Inflammatory macrophage treated with lipopolysaccharide for 4 hours (primary cell): Measurements from ENCODE around the gene CDKL1.

Experiments used
- DNase-seq: peaks from one replicate; pipeline ENCODE4 v3.0.0-alpha.2; 2020

CDKL1 gene

DNA sequence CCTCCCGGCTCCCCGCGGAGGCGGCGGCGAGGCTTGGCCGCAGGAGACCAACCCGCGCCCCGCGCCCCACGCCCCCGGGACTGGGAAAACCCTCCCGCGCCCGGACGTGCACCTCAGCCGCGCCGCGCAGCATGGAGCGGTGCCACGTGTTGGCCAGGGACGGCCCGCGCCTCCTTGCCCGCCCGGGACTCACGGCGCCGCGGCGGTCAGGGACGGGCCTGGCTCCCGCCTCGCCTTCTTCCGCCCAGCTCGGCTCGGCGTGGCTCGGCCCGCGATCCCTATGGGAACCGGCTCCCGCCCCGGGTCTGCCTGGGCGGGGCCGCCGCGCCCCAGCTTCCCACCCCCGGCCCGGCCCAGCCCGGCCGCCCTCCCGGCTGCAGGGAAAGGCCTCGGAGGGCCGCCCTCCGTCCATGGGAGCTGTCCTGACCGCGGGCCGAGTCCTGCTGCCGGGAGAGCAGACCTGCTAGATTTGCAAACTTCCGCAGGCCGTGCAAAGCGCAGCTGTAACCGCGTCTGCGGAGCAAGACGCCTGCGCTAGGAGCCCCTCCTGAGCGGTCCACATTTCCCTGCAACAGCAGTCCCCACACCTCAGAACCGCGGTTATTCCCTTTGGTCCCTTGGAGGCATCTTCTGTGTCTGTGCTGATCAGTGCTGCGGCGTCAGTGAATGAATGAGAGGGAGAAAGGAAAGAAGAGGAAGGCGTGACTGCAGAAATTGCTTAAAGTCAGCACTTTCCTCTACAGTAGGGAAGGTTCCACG, at the start of gene CDKL1:
Gene CDKL1 (minus strand): TSS at position 251 of the 759 bp plus-strand sequence. CDS start 1,013 bp downstream, outside the sequence.
- DNase-seq: peak; percentile 49

- no peak for DNase-seq
Measured at GRCh38 chr14:50434528-50434927, 37.8 kb upstream of the CDKL1 start.

DNA sequence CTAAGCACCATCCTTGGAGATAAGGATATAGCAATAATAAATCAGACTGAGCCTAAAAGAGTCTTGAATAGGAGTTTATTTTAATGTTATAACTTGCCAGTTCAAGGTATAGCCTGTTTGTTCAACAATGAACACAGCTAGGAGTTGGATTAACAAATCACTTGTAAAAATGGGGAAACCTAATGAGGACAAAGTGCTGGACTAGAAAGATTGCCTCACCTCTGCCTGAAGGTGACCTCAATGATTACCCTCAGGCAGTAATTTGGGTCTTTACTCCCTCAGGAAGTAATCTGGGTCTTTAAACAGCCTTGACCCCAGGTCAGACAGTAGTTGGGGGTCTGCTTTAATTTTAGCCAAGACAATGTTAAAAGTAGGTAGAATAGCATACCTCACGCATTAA, 35.5 kb upstream of the CDKL1 start:
- no peak for DNase-seq

GRCh38 chr14:50425816-50426215, 29.1 kb upstream of the CDKL1 start:
- no peak for DNase-seq

- no peak for DNase-seq
Measured at GRCh38 chr14:50425105-50425504, 28.4 kb upstream of the CDKL1 start.

GRCh38 chr14:50423529-50423928, 26.8 kb upstream of the CDKL1 start:
- no peak for DNase-seq

GRCh38 chr14:50421499-50421898, 24.8 kb upstream of the CDKL1 start:
- no peak for DNase-seq

DNA sequence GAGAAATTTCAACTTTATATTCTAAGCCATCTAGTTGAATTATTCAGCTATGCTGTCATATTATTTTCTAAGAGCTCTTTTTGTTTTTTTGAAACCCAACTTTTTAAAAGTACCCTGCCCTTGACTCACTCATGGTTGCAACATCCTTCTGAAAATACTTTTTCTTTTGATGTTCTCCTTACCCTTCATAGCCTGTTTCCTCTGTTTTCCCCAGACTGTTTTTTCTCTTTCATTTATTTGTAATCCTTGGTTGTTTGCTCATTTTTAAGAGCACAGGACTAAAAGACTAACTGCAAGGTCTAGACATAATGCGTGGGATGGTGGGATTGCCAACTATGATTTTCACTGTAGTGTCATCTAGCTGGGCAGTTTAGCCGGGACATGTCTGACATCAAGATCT, 21.2 kb upstream of the CDKL1 start:
- DNase-seq: peak; percentile 16

- DNase-seq: no peak
Measured at GRCh38 chr14:50410921-50411320, 14.2 kb upstream of the CDKL1 start.

DNA sequence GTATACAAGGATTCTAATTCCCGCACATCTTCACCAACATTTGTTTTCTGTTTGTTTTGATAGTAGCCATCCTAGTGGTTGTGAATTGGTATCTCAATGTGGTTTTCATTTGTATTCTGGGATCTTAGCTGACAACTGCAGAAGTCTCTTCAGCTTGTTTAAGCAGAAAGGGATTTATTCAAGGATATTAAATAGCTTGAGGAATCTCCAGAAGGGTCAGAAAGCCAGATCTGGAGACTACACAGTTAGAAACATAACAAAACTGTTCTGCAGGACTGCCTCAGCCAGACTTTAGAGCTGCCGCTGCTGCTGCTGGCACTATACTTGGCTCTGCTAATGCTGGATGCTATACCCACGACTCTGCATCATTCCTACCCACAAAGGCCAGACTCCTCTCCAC, 13.4 kb upstream of the CDKL1 start:
- no peak for DNase-seq

GRCh38 chr14:50407111-50407812, 10.6 kb upstream of the CDKL1 start:
- no peak for DNase-seq

DNA sequence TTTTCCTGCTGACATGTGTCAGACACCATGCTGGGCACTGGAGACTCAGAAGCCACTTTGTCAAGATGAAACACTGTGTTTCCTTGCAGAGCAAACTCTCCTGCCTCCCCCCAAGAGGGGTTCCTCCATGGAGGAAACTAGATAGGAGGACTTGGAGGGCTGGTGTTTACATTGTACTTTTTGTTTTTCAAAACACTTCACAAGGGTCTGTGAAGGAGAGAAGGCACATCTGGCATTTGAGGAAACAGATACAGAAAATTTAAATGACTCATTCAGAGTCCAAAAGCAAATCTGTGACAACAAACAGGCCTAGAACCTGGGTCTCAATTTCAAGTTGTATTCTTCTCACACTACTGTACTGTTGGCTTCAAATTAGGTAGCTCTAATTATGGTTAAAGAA, 6.7 kb upstream of the CDKL1 start:
- no peak for DNase-seq

- no peak for DNase-seq
Measured at GRCh38 chr14:50402965-50403364, 6.3 kb upstream of the CDKL1 start.

DNA sequence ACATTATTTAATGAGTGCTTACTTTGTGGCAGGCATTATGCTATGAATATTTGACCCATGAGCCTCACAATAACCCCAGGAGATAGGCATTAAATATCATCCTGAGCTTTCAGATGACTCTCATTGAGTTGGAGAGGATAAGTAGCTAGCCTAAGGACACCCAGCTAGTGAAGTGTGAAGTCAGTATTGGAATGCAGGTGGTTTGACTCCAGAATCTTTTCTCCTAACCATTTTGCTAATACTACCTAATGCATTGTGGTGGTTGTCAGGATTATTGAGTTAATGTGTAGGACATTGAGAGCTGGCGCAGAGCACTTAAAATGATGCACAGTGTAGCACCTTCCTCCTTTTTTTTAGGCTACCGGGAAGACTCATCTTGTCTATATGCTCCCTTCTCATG, 3.8 kb upstream of the CDKL1 start:
- DNase-seq: no peak

- DNase-seq: no peak
Measured at GRCh38 chr14:50399251-50400032, 2.8 kb upstream of the CDKL1 start.

- no peak for DNase-seq
Measured at GRCh38 chr14:50398189-50398580, 1.5 kb upstream of the CDKL1 start.

GRCh38 chr14:50397390-50398188, 908 bp upstream of the CDKL1 start:
- peak; percentile 21 for DNase-seq

DNA sequence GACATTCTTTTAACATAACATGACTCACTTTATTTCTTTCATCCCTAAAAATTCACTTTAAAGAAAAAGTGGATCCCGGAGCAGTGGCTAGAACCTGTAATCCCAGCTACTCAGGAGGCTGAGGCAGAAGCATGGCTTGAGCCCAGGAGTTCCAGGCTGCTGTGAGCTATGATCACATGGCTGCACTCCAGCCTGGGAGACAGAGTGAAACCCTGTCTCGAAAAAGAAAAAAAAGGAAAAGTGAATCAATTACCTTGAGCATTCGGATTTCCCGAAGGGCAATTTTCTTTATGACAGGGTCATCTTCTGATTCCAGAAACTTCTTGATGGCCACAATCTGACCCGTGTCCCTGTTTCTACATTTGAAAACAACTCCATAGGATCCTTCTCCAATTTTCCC, 1.2 kb downstream of the CDKL1 start:
- DNase-seq: no peak

GRCh38 chr14:50394713-50395112, 2.0 kb downstream of the CDKL1 start:
- DNase-seq: no peak

DNA sequence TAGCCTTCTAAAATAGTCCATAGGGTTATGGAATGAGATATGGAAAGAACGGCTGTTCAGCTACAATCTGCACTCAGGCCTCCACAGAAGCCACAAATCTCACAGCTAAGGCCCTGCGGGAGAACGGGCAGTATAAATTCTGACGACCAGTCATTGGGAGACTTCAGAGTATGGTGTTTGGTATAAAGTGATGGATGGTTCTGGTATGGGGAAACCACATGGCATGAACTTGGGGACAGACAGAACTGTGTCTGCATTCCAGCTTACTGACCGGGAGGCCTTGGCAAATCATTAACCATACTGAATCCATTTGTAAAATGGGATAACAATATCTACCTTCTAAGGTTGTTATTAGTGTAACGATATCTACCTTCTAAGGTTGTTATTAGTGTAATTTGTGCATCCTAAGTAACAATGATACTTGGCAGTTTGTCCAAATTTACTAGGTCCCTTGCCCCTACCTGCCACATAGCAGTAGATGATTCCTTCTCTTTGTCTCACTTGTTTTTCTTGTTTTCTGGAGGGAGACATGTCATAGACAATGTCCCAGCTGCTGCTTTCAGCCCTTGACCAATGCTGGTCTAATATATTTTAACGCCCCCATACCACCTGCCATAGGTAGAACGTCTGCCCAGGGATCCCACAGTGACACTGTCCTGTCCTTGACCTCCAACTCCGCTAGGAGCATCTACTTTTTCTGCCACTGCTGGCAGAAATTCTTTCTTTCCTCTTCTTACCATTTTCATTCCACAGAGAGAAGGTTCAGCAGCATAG, 6.8 kb downstream of the CDKL1 start:
- no peak for DNase-seq

DNA sequence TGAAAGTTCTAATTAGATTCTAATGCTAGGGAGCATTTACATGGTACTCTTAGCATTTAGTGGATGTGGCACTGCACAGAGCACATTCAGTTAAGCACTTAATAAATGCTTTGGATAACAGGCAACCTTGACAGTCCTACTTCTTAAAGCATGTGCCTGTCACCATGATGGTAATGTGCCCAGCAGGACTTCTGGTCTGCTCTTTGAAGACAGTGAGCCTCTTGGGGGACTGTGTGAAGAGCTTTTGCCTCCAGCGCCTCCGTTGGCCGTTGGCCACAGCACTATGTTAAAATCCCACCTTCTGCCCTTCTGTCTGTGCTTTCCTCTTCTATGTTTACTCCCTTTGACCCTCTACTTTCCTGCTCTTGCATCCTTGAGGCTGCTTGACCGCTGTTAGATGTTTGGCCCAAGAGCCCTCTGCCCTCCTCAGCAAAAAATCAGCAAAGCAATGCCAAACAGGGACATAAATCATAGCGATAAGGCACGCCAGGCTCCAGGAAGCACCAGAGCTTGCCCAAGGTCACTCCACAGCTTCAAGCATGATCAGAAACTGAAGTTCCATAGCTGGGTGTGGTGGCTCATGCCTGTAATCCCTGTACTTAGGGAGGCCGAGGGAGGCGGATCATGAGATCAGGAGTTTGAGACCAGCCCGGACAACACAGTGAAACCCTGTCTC, 8.3 kb downstream of the CDKL1 start:
- no peak for DNase-seq

- no peak for DNase-seq
Measured at GRCh38 chr14:50387548-50387947, 9.1 kb downstream of the CDKL1 start.
